ENCODE data around the gene CLN6.

The CLN6 gene

GRCh38 chr15:68220967-68221366 is 8.6 kb downstream of the CLN6 start:
- TF ChIP-seq CTCF (IDR thresholded peaks at IDR 0.05), result no peak

GRCh38 chr15:68220489-68220888 is 9.0 kb downstream of the CLN6 start:
- Histone ChIP-seq H3K27ac (no peak overlapping the region), H3K4me3 (no peak overlapping the region)
- peak; percentile 28 for DNase-seq (ENCODE audit: low spot score)
- TF ChIP-seq CTCF (IDR thresholded peaks at IDR 0.05), result no peak

More at GRCh38 chr15:68220967-68221366, 8.6 kb downstream of the CLN6 start:
- DNase-seq (ENCODE audit: low spot score), result no peak
- Histone ChIP-seq H3K4me3 (no peak overlapping the region), H3K27ac (no peak overlapping the region)

GRCh38 chr15:68218847-68219798 is 10.4 kb downstream of the CLN6 start:
- no peak for DNase-seq (ENCODE audit: low spot score)

GRCh38 chr15:68218331-68218730 is 11.2 kb downstream of the CLN6 start:
- no peak overlapping the region for H3K4me3 ChIP-seq

More at GRCh38 chr15:68218847-68219798, 10.4 kb downstream of the CLN6 start:
- TF ChIP-seq CTCF (IDR thresholded peaks at IDR 0.05), result no peak
- Histone ChIP-seq H3K4me3 (no peak overlapping the region), H3K27ac (no peak overlapping the region)

GRCh38 chr15:68217341-68217740 is 12.2 kb downstream of the CLN6 start:
- DNase-seq (ENCODE audit: low spot score), result no peak

More at GRCh38 chr15:68218331-68218730, 11.2 kb downstream of the CLN6 start:
- TF ChIP-seq CTCF (IDR thresholded peaks at IDR 0.05), result no peak
- H3K27ac ChIP-seq, result no peak overlapping the region
- peak; percentile 62 for DNase-seq (ENCODE audit: low spot score)

GRCh38 chr15:68214838-68215254 is 14.7 kb downstream of the CLN6 start:
- Histone ChIP-seq H3K4me3 (no peak overlapping the region), H3K27ac (no peak overlapping the region)
- no peak for DNase-seq (ENCODE audit: low spot score)
- TF ChIP-seq CTCF (IDR thresholded peaks at IDR 0.05), result no peak

More at GRCh38 chr15:68217341-68217740, 12.2 kb downstream of the CLN6 start:
- Histone ChIP-seq H3K4me3 (no peak overlapping the region), H3K27ac (no peak overlapping the region)
- TF ChIP-seq CTCF (IDR thresholded peaks at IDR 0.05), result no peak
